ENCODE measurements around the gene PHACTR1.

The PHACTR1 gene

DNA sequence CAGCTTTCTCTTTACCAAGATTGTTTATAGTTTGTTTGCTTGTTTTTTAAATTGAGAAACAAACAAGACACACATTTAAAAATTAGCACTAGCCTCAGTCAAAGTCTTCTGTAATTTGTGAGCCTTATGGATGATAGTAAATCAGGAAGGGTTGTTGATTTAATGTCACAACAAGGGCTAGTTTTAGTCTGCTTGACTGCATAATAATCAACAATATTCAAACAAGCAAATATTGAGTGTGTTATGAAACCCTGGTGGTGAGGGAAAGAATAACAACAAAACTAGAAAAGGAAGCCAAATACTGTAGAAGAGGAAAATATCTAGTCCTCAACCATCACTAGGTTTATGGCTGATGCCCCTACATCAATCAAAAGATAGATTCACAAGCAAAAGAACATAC lies 383.2 kb downstream of the PHACTR1 start:
- TF ChIP-seq POU6F1 (CRISPR knock-in tag; IDR thresholded peaks at IDR 0.05; ENCODE audit: borderline replicate concordance, low read depth) (no peak), CSRNP3 (CRISPR knock-in tag; IDR thresholded peaks at IDR 0.05) (no peak), ZFP3 (CRISPR knock-in tag; IDR thresholded peaks at IDR 0.05) (no peak), SNAI2 (CRISPR knock-in tag; IDR thresholded peaks at IDR 0.05) (no peak), OSR1 (CRISPR knock-in tag; IDR thresholded peaks at IDR 0.05) (no peak), ZNF565 (CRISPR knock-in tag; conservative IDR thresholded peaks at IDR 0.05; ENCODE audit: low read depth) (no peak), PPARA (CRISPR knock-in tag; IDR thresholded peaks at IDR 0.05; ENCODE audit: borderline replicate concordance) (no peak), ZNF70 (CRISPR knock-in tag; IDR thresholded peaks at IDR 0.05) (no peak), ZFP30 (CRISPR knock-in tag; IDR thresholded peaks at IDR 0.05) (no peak), ZNF8 (CRISPR knock-in tag; IDR thresholded peaks at IDR 0.05) (no peak), TCF4 (CRISPR knock-in tag; IDR thresholded peaks at IDR 0.05; ENCODE audit: borderline replicate concordance) (no peak), TSHZ2 (CRISPR knock-in tag; IDR thresholded peaks at IDR 0.05) (no peak), ISL1 (CRISPR knock-in tag; IDR thresholded peaks at IDR 0.05) (no peak), TOX (CRISPR knock-in tag; IDR thresholded peaks at IDR 0.05; ENCODE audit: borderline replicate concordance) (no peak), BACH2 (CRISPR knock-in tag; IDR thresholded peaks at IDR 0.05; ENCODE audit: borderline replicate concordance) (no peak), PATZ1 (CRISPR knock-in tag; IDR thresholded peaks at IDR 0.05; ENCODE audit: borderline replicate concordance) (no peak), ESRRG (CRISPR knock-in tag; IDR thresholded peaks at IDR 0.05) (no peak)
- ATAC-seq = no peak

DNA sequence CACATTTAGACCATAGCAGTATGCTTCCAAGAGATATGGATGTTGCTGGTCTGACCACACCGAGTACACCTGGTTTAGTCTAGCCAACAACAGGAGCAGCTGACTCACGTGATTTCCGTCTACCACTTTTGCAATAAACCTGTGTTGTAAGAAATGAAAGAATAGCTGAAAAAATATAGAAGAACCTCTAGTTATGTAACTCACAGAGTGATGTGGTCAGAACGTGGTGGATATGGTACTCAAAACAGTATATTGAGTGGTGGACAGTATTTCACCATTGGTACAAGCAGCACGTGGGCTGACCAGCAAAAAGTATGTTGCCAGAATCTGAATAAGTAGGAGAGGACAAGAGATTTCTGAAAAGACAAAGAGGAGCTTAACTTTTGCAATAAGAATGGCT lies 384.8 kb downstream of the PHACTR1 start:
- TF ChIP-seq RARB (CRISPR knock-in tag; IDR thresholded peaks at IDR 0.05) (no peak), CSDC2 (CRISPR knock-in tag; IDR thresholded peaks at IDR 0.05) (no peak), TOX (CRISPR knock-in tag; IDR thresholded peaks at IDR 0.05; ENCODE audit: borderline replicate concordance) (no peak), BACH2 (CRISPR knock-in tag; IDR thresholded peaks at IDR 0.05; ENCODE audit: borderline replicate concordance) (no peak), TSHZ2 (CRISPR knock-in tag; IDR thresholded peaks at IDR 0.05) (no peak), POU6F1 (CRISPR knock-in tag; IDR thresholded peaks at IDR 0.05; ENCODE audit: borderline replicate concordance, low read depth) (no peak), TCF4 (CRISPR knock-in tag; IDR thresholded peaks at IDR 0.05; ENCODE audit: borderline replicate concordance) (no peak), OSR1 (CRISPR knock-in tag; IDR thresholded peaks at IDR 0.05) (no peak), ESRRG (CRISPR knock-in tag; IDR thresholded peaks at IDR 0.05) (no peak), ARNTL (CRISPR knock-in tag; IDR thresholded peaks at IDR 0.05; ENCODE audit: borderline replicate concordance, low read depth) (no peak), PPARA (CRISPR knock-in tag; IDR thresholded peaks at IDR 0.05; ENCODE audit: borderline replicate concordance) (no peak), ZFP3 (CRISPR knock-in tag; IDR thresholded peaks at IDR 0.05) (no peak), ISL1 (CRISPR knock-in tag; IDR thresholded peaks at IDR 0.05) (no peak), ZNF565 (CRISPR knock-in tag; conservative IDR thresholded peaks at IDR 0.05; ENCODE audit: low read depth) (no peak), ZNF8 (CRISPR knock-in tag; IDR thresholded peaks at IDR 0.05) (no peak)
- TF ChIP-seq, protein P1, sequence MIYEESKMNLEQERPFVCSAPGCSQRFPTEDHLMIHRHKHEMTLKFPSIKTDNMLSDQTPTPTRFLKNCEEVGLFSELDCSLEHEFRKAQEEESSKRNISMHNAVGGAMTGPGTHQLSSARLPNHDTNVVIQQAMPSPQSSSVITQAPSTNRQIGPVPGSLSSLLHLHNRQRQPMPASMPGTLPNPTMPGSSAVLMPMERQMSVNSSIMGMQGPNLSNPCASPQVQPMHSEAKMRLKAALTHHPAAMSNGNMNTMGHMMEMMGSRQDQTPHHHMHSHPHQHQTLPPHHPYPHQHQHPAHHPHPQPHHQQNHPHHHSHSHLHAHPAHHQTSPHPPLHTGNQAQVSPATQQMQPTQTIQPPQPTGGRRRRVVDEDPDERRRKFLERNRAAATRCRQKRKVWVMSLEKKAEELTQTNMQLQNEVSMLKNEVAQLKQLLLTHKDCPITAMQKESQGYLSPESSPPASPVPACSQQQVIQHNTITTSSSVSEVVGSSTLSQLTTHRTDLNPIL (CRISPR knock-in tag; IDR thresholded peaks at IDR 0.05; ENCODE audit: low read depth) = no peak
- ATAC-seq = no peak

Measured in SK-N-SH treated with all-trans-retinoic acid at 6 μM for 48 hours (cell line).